GM19099 (cell line): ENCODE results near the gene PINLYP.

ENCODE experiments used
- POLR2A ChIP-seq: IDR thresholded peaks from 3 replicates; pipeline ENCODE4 v1.6.1; 2011; ENCODE audit warnings: low read depth; ENCODE audit not compliant: insufficient read length; ENCODE audit errors: extremely low read depth

The PINLYP gene

GRCh38 chr19:43575156-43575950, at the start of gene PINLYP, which contains the start of gene XRCC1:
TSS of gene PINLYP (plus strand) at chr19:43575801. CDS start at chr19:43577192, 1,391 bp downstream.
TSS of gene XRCC1 (minus strand) at chr19:43575527. CDS start at chr19:43575458, 69 bp downstream.
- peak; percentile 66 for TF ChIP-seq POLR2A

GRCh38 chr19:43525836-43526771, 49.5 kb upstream of the PINLYP start:
- TF ChIP-seq POLR2A = no peak

GRCh38 chr19:43526884-43527859, 48.4 kb upstream of the PINLYP start, which contains the start of gene ETHE1:
TSS of gene ETHE1 (minus strand) at chr19:43527201. CDS start at chr19:43527177, 24 bp downstream.
- peak; percentile 75 for TF ChIP-seq POLR2A

GRCh38 chr19:43527860-43528622, 47.6 kb upstream of the PINLYP start:
- TF ChIP-seq POLR2A = no peak

- TF ChIP-seq POLR2A = peak; percentile 2
Measured at GRCh38 chr19:43532571-43532961, 43.0 kb upstream of the PINLYP start.

GRCh38 chr19:43532962-43533545, 42.5 kb upstream of the PINLYP start, which contains the start of gene ZNF575:
TSS of gene ZNF575 (plus strand) at chr19:43533188. CDS start at chr19:43534423, 1,235 bp downstream.
- TF ChIP-seq POLR2A = peak; percentile 59

- no peak for TF ChIP-seq POLR2A
Measured at GRCh38 chr19:43533546-43534304, 41.9 kb upstream of the PINLYP start.

GRCh38 chr19:43534305-43534815, 41.2 kb upstream of the PINLYP start:
- TF ChIP-seq POLR2A = no peak

GRCh38 chr19:43534816-43535761, 40.5 kb upstream of the PINLYP start:
- no peak for TF ChIP-seq POLR2A

GRCh38 chr19:43538922-43539321, 36.7 kb upstream of the PINLYP start:
- no peak for TF ChIP-seq POLR2A

GRCh38 chr19:43540381-43540780, 35.2 kb upstream of the PINLYP start:
- TF ChIP-seq POLR2A = no peak
